Skeletal muscle cell (primary cell): Measurements from ENCODE around the gene PCYT2.
"Not testable (repeated sequence)": the region's sequence is repeated elsewhere in the genome, so short reads cannot be mapped to it uniquely, and the experiment has no call there.

Experiments used
- DNase-seq: peaks from one replicate; pipeline ENCODE4 v3.0.0-alpha.2; 2010; ENCODE audit warnings: low read depth
- H3K4me3 ChIP-seq: 2 replicates; pipeline ENCODE4 v1.5.1; 2011; ENCODE audit warnings: low read depth, mild to moderate bottlenecking, control low read depth, low read length, moderate library complexity

Gene PCYT2

GRCh38 chr17:81929253-81930141 is 18.3 kb upstream of the PCYT2 start:
- no peak for DNase-seq
- peak overlapping the region; percentile 66 for H3K4me3 ChIP-seq

- DNase-seq = no peak
- H3K4me3 ChIP-seq = peak overlapping the region; percentile 66
These were observed 17.5 kb upstream of the PCYT2 start for GRCh38 chr17:81928544-81929252.

GRCh38 chr17:81927653-81928543 is 16.7 kb upstream of the PCYT2 start, which contains the start of gene MAFG:
TSS of gene MAFG (minus strand) at chr17:81927735. CDS start at chr17:81923185, 4,550 bp downstream.
- DNase-seq = peak; percentile 76
- peak within 1 kb of the TSS; percentile 74 for H3K4me3 ChIP-seq

- peak overlapping the region; percentile 74 for H3K4me3 ChIP-seq
- no peak for DNase-seq
These were observed 16.0 kb upstream of the PCYT2 start for GRCh38 chr17:81927152-81927652.

- DNase-seq = peak; percentile 46
- H3K4me3 ChIP-seq = peak overlapping the region; percentile 74
These were observed 15.4 kb upstream of the PCYT2 start for GRCh38 chr17:81926451-81927151.

GRCh38 chr17:81925860-81926450 is 14.8 kb upstream of the PCYT2 start:
- peak overlapping the region; percentile 74 for H3K4me3 ChIP-seq
- no peak for DNase-seq

- H3K4me3 ChIP-seq = no peak overlapping the region
- no peak for DNase-seq
These were observed 13.6 kb upstream of the PCYT2 start for GRCh38 chr17:81924557-81925532.

GRCh38 chr17:81923302-81924260 is 12.4 kb upstream of the PCYT2 start:
- peak; percentile 45 for DNase-seq
- H3K4me3 ChIP-seq = peak overlapping the region; percentile 27

- peak overlapping the region; percentile 27 for H3K4me3 ChIP-seq
- no peak for DNase-seq
These were observed 11.5 kb upstream of the PCYT2 start for GRCh38 chr17:81922566-81923301.

- no peak overlapping the region for H3K4me3 ChIP-seq
- DNase-seq = no peak
These were observed 10.9 kb upstream of the PCYT2 start for GRCh38 chr17:81921996-81922565.

- H3K4me3 ChIP-seq = no peak overlapping the region
- no peak for DNase-seq
These were observed 10.3 kb upstream of the PCYT2 start for GRCh38 chr17:81921537-81921862.

- no peak overlapping the region for H3K4me3 ChIP-seq
- DNase-seq = no peak
These were observed 9.7 kb upstream of the PCYT2 start for GRCh38 chr17:81920612-81921536.

GRCh38 chr17:81918832-81919545 is 7.8 kb upstream of the PCYT2 start:
- no peak overlapping the region for H3K4me3 ChIP-seq
- no peak for DNase-seq

GRCh38 chr17:81918333-81918669 is 7.1 kb upstream of the PCYT2 start:
- not testable (repeated sequence) for DNase-seq
- H3K4me3 ChIP-seq = peak overlapping the region; percentile 7
